ENCODE results near the gene SPCS2.

- no peak for TF ChIP-seq CTCF (IDR thresholded peaks at IDR 0.05; ENCODE audit: low read depth, low read length)
- TF ChIP-seq POLR2A (IDR thresholded peaks at IDR 0.05; ENCODE audit: extremely low read depth, insufficient read length), result no peak
- TF ChIP-seq MAX (IDR thresholded peaks at IDR 0.05; ENCODE audit: low read depth, low read length), result no peak
Observed at GRCh38 chr11:74936976-74937375, 12.1 kb upstream of the SPCS2 start.

All from NB4 (cell line).